ENCODE data around the gene RIMBP2.
A peak's percentile ranks its signal among the peaks of the same experiment; 100 is the strongest.

The RIMBP2 gene

DNA sequence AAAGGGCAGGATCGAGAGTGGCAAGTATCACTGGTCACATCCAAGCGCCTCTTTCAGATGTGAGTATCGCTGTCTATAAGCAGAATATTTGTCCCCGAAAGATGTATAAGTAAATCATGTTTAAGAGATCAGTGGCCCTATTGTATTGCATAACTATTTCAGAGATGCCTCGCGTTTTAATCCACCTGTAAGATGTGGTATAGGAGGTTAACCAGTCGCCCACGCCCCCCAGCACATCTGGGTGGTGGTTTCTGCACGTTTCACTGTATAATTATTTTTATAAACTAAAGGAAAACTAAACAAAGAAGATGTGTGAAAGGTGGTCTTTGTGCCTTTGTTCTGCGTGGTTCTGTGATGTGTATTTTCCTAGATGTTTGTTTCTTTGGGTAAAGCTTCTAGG is 28.9 kb downstream of the RIMBP2 start:
- Histone ChIP-seq H3K9ac (ENCODE audit: low read length) (no peak overlapping the region), H3K79me1 (ENCODE audit: low read length) (no peaks in the 10 kb centered on the region), H4K8ac (ENCODE audit: low read depth, low read length) (no peak overlapping the region), H4K5ac (ENCODE audit: low read length) (no peak overlapping the region), H3K4ac (ENCODE audit: low read depth, low read length) (no peak overlapping the region), H3K27ac (ENCODE audit: low read depth, low read length) (no peak overlapping the region), H2BK15ac (replicated peaks; ENCODE audit: low read depth) (no peak overlapping the region), H3K79me2 (ENCODE audit: control insufficient read depth, insufficient read depth, low read length) (no peaks in the 10 kb centered on the region), H3K36me3 (ENCODE audit: control insufficient read depth, insufficient read depth, low read length) (no peaks in the 10 kb centered on the region), H3K4me3 (ENCODE audit: low read length) (no peak overlapping the region), H3K4me1 (ENCODE audit: control insufficient read depth, low read depth, low read length) (peaks cover 10% of the 10 kb centered on the region), H3K23ac (ENCODE audit: low read length) (no peak overlapping the region), H3K18ac (ENCODE audit: low read length) (no peak overlapping the region), H2AK5ac (ENCODE audit: low read length) (no peak overlapping the region), H2BK5ac (ENCODE audit: low read length) (no peak overlapping the region), H2BK120ac (ENCODE audit: low read depth, low read length) (no peak overlapping the region), H3K4me2 (ENCODE audit: low read length) (no peak overlapping the region), H3K27me3 (ENCODE audit: insufficient read depth, low read length, poor library complexity) (no peaks in the 10 kb centered on the region), H3K56ac (ENCODE audit: low read length) (no peak overlapping the region)
- no CpG with 5 or more reads among the region's 10 CpGs for WGBS (ENCODE audit: extremely low coverage, insufficient coverage, low lambda C conversion rate)
- DNase-seq, result no peak

GRCh38 chr12:130686511-130686991 is 29.5 kb downstream of the RIMBP2 start:
- DNase-seq, result peak; percentile 33

DNA sequence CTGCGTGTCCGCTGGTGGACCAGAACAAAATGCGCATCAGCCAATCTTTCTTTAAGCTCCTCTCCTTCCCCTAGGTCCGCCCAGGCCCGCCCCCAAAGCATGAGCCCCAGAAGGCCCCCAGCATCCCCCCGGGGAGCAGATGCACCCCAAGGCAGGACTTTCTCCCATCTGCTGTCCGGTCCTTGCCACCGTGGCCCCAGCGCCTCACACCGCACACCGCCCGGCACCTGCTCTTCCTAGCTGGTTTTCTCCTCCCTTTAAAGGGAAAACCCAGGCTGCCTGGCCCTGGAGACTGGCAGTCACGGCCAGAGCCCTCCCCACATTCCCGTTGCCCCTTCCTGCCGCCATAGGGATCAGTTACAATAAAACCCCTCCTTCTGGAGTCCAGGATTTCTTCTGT is 30.2 kb downstream of the RIMBP2 start:
- Histone ChIP-seq H3K79me2 (ENCODE audit: control insufficient read depth, insufficient read depth, low read length) (no peaks in the 10 kb centered on the region), H2BK120ac (ENCODE audit: low read depth, low read length) (peak overlapping the region; percentile 21), H3K27ac (ENCODE audit: low read depth, low read length) (no peak overlapping the region), H3K4ac (ENCODE audit: low read depth, low read length) (peak overlapping the region; percentile 26), H3K9ac (ENCODE audit: low read length) (no peak overlapping the region), H4K5ac (ENCODE audit: low read length) (no peak overlapping the region), H2BK5ac (ENCODE audit: low read length) (peak overlapping the region; percentile 78), H3K18ac (ENCODE audit: low read length) (peak overlapping the region; percentile 52), H3K79me1 (ENCODE audit: low read length) (no peaks in the 10 kb centered on the region), H3K36me3 (ENCODE audit: control insufficient read depth, insufficient read depth, low read length) (no peaks in the 10 kb centered on the region), H3K4me2 (ENCODE audit: low read length) (no peak overlapping the region), H3K23ac (ENCODE audit: low read length) (no peak overlapping the region), H2BK15ac (replicated peaks; ENCODE audit: low read depth) (no peak overlapping the region), H4K8ac (ENCODE audit: low read depth, low read length) (no peak overlapping the region), H3K56ac (ENCODE audit: low read length) (peak overlapping the region; percentile 70), H3K27me3 (ENCODE audit: insufficient read depth, low read length, poor library complexity) (no peaks in the 10 kb centered on the region), H3K4me1 (ENCODE audit: control insufficient read depth, low read depth, low read length) (peaks cover 10% of the 10 kb centered on the region), H3K4me3 (ENCODE audit: low read length) (no peak overlapping the region), H2AK5ac (ENCODE audit: low read length) (peak overlapping the region; percentile 89)
- DNase-seq, result no peak
- no CpG with 5 or more reads among the region's 15 CpGs for WGBS (ENCODE audit: extremely low coverage, insufficient coverage, low lambda C conversion rate)

More at GRCh38 chr12:130686511-130686991, 29.5 kb downstream of the RIMBP2 start:
- Histone ChIP-seq H2BK120ac (ENCODE audit: low read depth, low read length) (no peak overlapping the region), H3K23ac (ENCODE audit: low read length) (peak overlapping the region; percentile 73), H3K4me3 (ENCODE audit: low read length) (no peak overlapping the region), H3K18ac (ENCODE audit: low read length) (peak overlapping the region; percentile 52), H4K5ac (ENCODE audit: low read length) (no peak overlapping the region), H3K9ac (ENCODE audit: low read length) (no peak overlapping the region), H2BK15ac (replicated peaks; ENCODE audit: low read depth) (no peak overlapping the region), H3K79me2 (ENCODE audit: control insufficient read depth, insufficient read depth, low read length) (no peaks in the 10 kb centered on the region), H3K27me3 (ENCODE audit: insufficient read depth, low read length, poor library complexity) (no peaks in the 10 kb centered on the region), H2BK5ac (ENCODE audit: low read length) (peak overlapping the region; percentile 62), H3K4ac (ENCODE audit: low read depth, low read length) (no peak overlapping the region), H3K4me2 (ENCODE audit: low read length) (no peak overlapping the region), H3K36me3 (ENCODE audit: control insufficient read depth, insufficient read depth, low read length) (no peaks in the 10 kb centered on the region), H3K79me1 (ENCODE audit: low read length) (no peaks in the 10 kb centered on the region), H3K27ac (ENCODE audit: low read depth, low read length) (no peak overlapping the region), H3K56ac (ENCODE audit: low read length) (peak overlapping the region; percentile 38), H4K8ac (ENCODE audit: low read depth, low read length) (no peak overlapping the region), H2AK5ac (ENCODE audit: low read length) (no peak overlapping the region), H3K4me1 (ENCODE audit: control insufficient read depth, low read depth, low read length) (peaks cover 10% of the 10 kb centered on the region)
- no CpG with 5 or more reads among the region's 32 CpGs for WGBS (ENCODE audit: extremely low coverage, insufficient coverage, low lambda C conversion rate)

DNA sequence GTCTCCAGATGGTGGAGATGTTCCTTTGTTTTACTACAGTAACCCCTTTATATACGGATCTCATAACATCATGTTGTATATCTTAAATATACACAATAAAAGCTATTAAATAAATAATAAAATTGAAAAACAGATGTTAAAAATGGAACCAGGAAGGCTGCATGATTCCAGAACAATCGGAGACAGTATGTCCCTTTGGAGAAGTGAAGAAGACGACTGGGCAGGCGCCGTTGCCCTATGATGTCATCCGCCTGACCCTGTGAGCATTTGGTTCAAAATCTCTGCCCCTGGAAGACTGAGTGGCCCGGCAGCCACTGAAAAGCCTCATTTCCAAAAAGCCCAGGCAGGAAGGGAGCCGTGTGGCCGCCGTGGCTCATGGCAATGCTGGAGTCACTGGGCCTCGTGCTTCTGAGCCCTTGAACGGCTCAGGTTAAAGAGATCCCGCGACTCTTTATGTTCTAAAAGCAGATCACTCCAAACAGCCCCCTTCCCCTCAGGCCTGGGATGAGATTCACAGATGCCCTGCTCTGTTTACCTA is 30.8 kb downstream of the RIMBP2 start:
- no CpG with 5 or more reads among the region's 14 CpGs for WGBS (ENCODE audit: extremely low coverage, insufficient coverage, low lambda C conversion rate)

GRCh38 chr12:130683811-130684210 is 32.3 kb downstream of the RIMBP2 start:
- Histone ChIP-seq H3K23ac (ENCODE audit: low read length) (no peak overlapping the region), H2BK5ac (ENCODE audit: low read length) (peak overlapping the region; percentile 100), H3K18ac (ENCODE audit: low read length) (no peak overlapping the region), H3K79me2 (ENCODE audit: control insufficient read depth, insufficient read depth, low read length) (no peaks in the 10 kb centered on the region), H3K4me3 (ENCODE audit: low read length) (no peak overlapping the region), H3K56ac (ENCODE audit: low read length) (peak overlapping the region; percentile 82), H3K79me1 (ENCODE audit: low read length) (no peaks in the 10 kb centered on the region), H3K4me1 (ENCODE audit: control insufficient read depth, low read depth, low read length) (peaks cover 10% of the 10 kb centered on the region), H3K36me3 (ENCODE audit: control insufficient read depth, insufficient read depth, low read length) (no peaks in the 10 kb centered on the region), H3K27ac (ENCODE audit: low read depth, low read length) (peak overlapping the region; percentile 77), H3K27me3 (ENCODE audit: insufficient read depth, low read length, poor library complexity) (no peaks in the 10 kb centered on the region), H2BK120ac (ENCODE audit: low read depth, low read length) (no peak overlapping the region), H2AK5ac (ENCODE audit: low read length) (no peak overlapping the region), H2BK15ac (replicated peaks; ENCODE audit: low read depth) (no peak overlapping the region), H3K9ac (ENCODE audit: low read length) (no peak overlapping the region), H4K8ac (ENCODE audit: low read depth, low read length) (no peak overlapping the region), H3K4ac (ENCODE audit: low read depth, low read length) (no peak overlapping the region), H4K5ac (ENCODE audit: low read length) (no peak overlapping the region), H3K4me2 (ENCODE audit: low read length) (no peak overlapping the region)
- DNase-seq, result peak; percentile 94
- no CpG with 5 or more reads among the region's 3 CpGs for WGBS (ENCODE audit: extremely low coverage, insufficient coverage, low lambda C conversion rate)

More for the DNA sequence above, 30.8 kb downstream of the RIMBP2 start:
- Histone ChIP-seq H3K4me1 (ENCODE audit: control insufficient read depth, low read depth, low read length) (peaks cover 10% of the 10 kb centered on the region), H3K18ac (ENCODE audit: low read length) (peak overlapping the region; percentile 52), H3K23ac (ENCODE audit: low read length) (no peak overlapping the region), H3K27ac (ENCODE audit: low read depth, low read length) (no peak overlapping the region), H3K36me3 (ENCODE audit: control insufficient read depth, insufficient read depth, low read length) (no peaks in the 10 kb centered on the region), H3K4me3 (ENCODE audit: low read length) (no peak overlapping the region), H3K56ac (ENCODE audit: low read length) (peak overlapping the region; percentile 70), H3K4ac (ENCODE audit: low read depth, low read length) (peak overlapping the region; percentile 26), H3K9ac (ENCODE audit: low read length) (no peak overlapping the region), H4K5ac (ENCODE audit: low read length) (peak overlapping the region; percentile 37), H3K27me3 (ENCODE audit: insufficient read depth, low read length, poor library complexity) (no peaks in the 10 kb centered on the region), H3K79me2 (ENCODE audit: control insufficient read depth, insufficient read depth, low read length) (no peaks in the 10 kb centered on the region), H2BK5ac (ENCODE audit: low read length) (peak overlapping the region; percentile 78), H2BK15ac (replicated peaks; ENCODE audit: low read depth) (no peak overlapping the region), H3K79me1 (ENCODE audit: low read length) (no peaks in the 10 kb centered on the region), H3K4me2 (ENCODE audit: low read length) (no peak overlapping the region), H2AK5ac (ENCODE audit: low read length) (peak overlapping the region; percentile 89), H4K8ac (ENCODE audit: low read depth, low read length) (no peak overlapping the region), H2BK120ac (ENCODE audit: low read depth, low read length) (peak overlapping the region; percentile 21)
- DNase-seq, result peak; percentile 25

DNA sequence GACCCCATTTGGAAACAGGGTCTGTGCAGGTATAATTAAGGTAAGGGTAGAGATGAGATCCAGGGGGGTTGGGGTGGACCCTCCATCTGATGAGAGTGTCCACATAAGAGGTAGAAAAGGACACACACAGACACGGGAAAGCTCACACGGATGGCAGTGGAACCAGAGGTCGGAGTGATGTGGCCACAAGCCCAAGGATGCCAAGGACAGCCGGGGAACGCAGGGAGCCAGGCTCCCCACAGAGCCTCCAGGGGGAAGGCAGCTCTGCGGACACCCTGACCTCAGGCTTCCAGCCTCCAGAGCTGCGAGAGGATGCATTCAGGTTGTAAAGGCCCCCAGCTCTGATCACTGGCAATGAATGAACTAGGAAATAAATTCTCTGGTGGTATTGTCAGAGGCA is 33.0 kb downstream of the RIMBP2 start:
- Histone ChIP-seq H3K4me3 (ENCODE audit: low read length) (no peak overlapping the region), H3K4me2 (ENCODE audit: low read length) (no peak overlapping the region), H2BK120ac (ENCODE audit: low read depth, low read length) (no peak overlapping the region), H3K36me3 (ENCODE audit: control insufficient read depth, insufficient read depth, low read length) (no peaks in the 10 kb centered on the region), H3K9ac (ENCODE audit: low read length) (no peak overlapping the region), H3K4ac (ENCODE audit: low read depth, low read length) (peak overlapping the region; percentile 22), H3K18ac (ENCODE audit: low read length) (peak overlapping the region; percentile 43), H3K79me1 (ENCODE audit: low read length) (no peaks in the 10 kb centered on the region), H4K5ac (ENCODE audit: low read length) (no peak overlapping the region), H2BK15ac (replicated peaks; ENCODE audit: low read depth) (no peak overlapping the region), H3K27me3 (ENCODE audit: insufficient read depth, low read length, poor library complexity) (no peaks in the 10 kb centered on the region), H3K79me2 (ENCODE audit: control insufficient read depth, insufficient read depth, low read length) (no peaks in the 10 kb centered on the region), H3K4me1 (ENCODE audit: control insufficient read depth, low read depth, low read length) (peaks cover 10% of the 10 kb centered on the region), H2BK5ac (ENCODE audit: low read length) (peak overlapping the region; percentile 99), H3K27ac (ENCODE audit: low read depth, low read length) (peak overlapping the region; percentile 77), H2AK5ac (ENCODE audit: low read length) (peak overlapping the region; percentile 91), H4K8ac (ENCODE audit: low read depth, low read length) (no peak overlapping the region), H3K23ac (ENCODE audit: low read length) (no peak overlapping the region), H3K56ac (ENCODE audit: low read length) (peak overlapping the region; percentile 82)
- no peak for DNase-seq
- WGBS (ENCODE audit: extremely low coverage, insufficient coverage, low lambda C conversion rate), result no CpG with 5 or more reads among the region's 7 CpGs

Measured in mesendoderm (in vitro differentiated cells).